SK-N-MC (cell line): ENCODE results near the gene RFX2.

ENCODE experiments used
- EZH2 ChIP-seq: fragments of 200-600 bp; sonication (generic); IDR thresholded peaks from one replicate; pipeline ENCODE4 v1.6.1; 2017; ENCODE audit warnings: antibody characterized with exemption
- FOXP2 ChIP-seq: optimal IDR thresholded peaks from 2 replicates; pipeline ENCODE3; 2011; ENCODE audit warnings: mild to moderate bottlenecking, moderate library complexity; ENCODE audit not compliant: insufficient read depth; ENCODE audit errors: extremely low read length, control extremely low read depth
- POLR2AphosphoS5 ChIP-seq: IDR thresholded peaks from 2 replicates; pipeline ENCODE4 v1.6.1; 2012; ENCODE audit warnings: mild to moderate bottlenecking, low read depth, low read length, borderline replicate concordance

DNA sequence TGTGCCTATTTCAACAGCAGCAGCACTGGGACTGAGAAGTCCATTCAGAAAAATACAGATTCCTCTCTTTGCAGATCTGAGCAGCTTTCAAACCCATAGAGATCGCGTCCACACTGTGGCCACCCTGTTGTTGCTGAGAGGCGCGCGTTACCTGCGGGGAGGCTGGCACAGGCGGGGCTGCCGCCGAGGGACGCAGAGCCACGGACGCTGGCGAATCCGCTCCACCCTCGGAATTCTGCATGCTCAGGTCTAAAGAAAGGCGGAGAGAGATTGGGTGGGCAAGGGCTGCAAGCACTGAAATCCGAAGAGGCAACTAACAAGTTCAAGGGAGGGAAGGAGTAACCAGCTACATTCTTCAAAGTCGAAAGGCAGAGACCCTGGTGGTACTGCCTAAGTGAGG lies 63.0 kb downstream of the RFX2 start:
- TF ChIP-seq EZH2 (no peak), POLR2AphosphoS5 (no peak), FOXP2 (no peak)
